SKM-1 (cell line): ENCODE results near the gene APOOL.
"Not testable (repeated sequence)": the region's sequence is repeated elsewhere in the genome, so short reads cannot be mapped to it uniquely, and the experiment has no call there.

Experiments used
- DNase-seq: peaks from one replicate; lab custom pipeline; 2025; ENCODE audit not compliant: unreplicated experiment; lab: John Stamatoyannopoulos, UW

APOOL gene

GRCh38 chrX:85077247-85077646, 73.6 kb downstream of the APOOL start:
- DNase-seq, result not testable (repeated sequence)

GRCh38 chrX:85084770-85085393, 81.2 kb downstream of the APOOL start:
- no peak for DNase-seq

GRCh38 chrX:85089321-85089840, 85.7 kb downstream of the APOOL start:
- no peak for DNase-seq

- DNase-seq, result no peak
Observed at GRCh38 chrX:85107407-85107806, 103.7 kb downstream of the APOOL start.

GRCh38 chrX:85108165-85108564, 104.5 kb downstream of the APOOL start:
- no peak for DNase-seq

- no peak for DNase-seq
Observed at GRCh38 chrX:85109235-85109634, 105.6 kb downstream of the APOOL start.

- no peak for DNase-seq
Observed at GRCh38 chrX:85111347-85111746, 107.7 kb downstream of the APOOL start.

GRCh38 chrX:85112293-85112692, 108.6 kb downstream of the APOOL start:
- DNase-seq, result no peak

GRCh38 chrX:85113746-85114145, 110.1 kb downstream of the APOOL start:
- no peak for DNase-seq

- no peak for DNase-seq
Observed at GRCh38 chrX:85114171-85114570, 110.5 kb downstream of the APOOL start.

- DNase-seq, result no peak
Observed at GRCh38 chrX:85114776-85115175, 111.1 kb downstream of the APOOL start.

- DNase-seq, result no peak
Observed at GRCh38 chrX:85115252-85115651, 111.6 kb downstream of the APOOL start.

GRCh38 chrX:85136409-85136808, 132.7 kb downstream of the APOOL start:
- no peak for DNase-seq

GRCh38 chrX:85139422-85139821, 135.7 kb downstream of the APOOL start:
- DNase-seq, result no peak

- no peak for DNase-seq
Observed at GRCh38 chrX:85140964-85141363, 137.3 kb downstream of the APOOL start.
